Mesodermal cell (in vitro differentiated cells): ENCODE data around the gene PCGF5. TPM values are rescaled to one million over a fixed set of nuclear protein-coding genes. Genes with fewer than 3 reads are reported as not detected.
A peak's percentile ranks its signal among the peaks of the same experiment; 100 is the strongest.
"Not testable (repeated sequence)": the region's sequence is repeated elsewhere in the genome, so short reads cannot be mapped to it uniquely, and the experiment has no call there.

ENCODE experiments used
- H3K27ac ChIP-seq: 2 replicates; pipeline ENCODE4 v1.7.0; 2013; ENCODE audit warnings: mild to moderate bottlenecking, low read depth, low read length, moderate library complexity; ENCODE audit not compliant: severe bottlenecking
- H3K36me3 ChIP-seq: 2 replicates; pipeline ENCODE4 v1.7.1; 2013; ENCODE audit warnings: mild to moderate bottlenecking, low read length, moderate library complexity; ENCODE audit not compliant: control insufficient read depth, insufficient read depth
- H3K4me1 ChIP-seq: one replicate; pipeline ENCODE4 v1.7.1; 2013; ENCODE audit warnings: mild to moderate bottlenecking, low read length; ENCODE audit not compliant: insufficient read depth, control insufficient read depth, poor library complexity, severe bottlenecking
- H3K4me3 ChIP-seq: 2 replicates; pipeline ENCODE4 v1.7.0; 2013; ENCODE audit warnings: low read length, control low read depth, mild to moderate bottlenecking; ENCODE audit not compliant: insufficient read depth, poor library complexity, severe bottlenecking; ENCODE audit errors: extremely low read depth
- H3K9me3 ChIP-seq: 2 replicates; pipeline ENCODE4 v1.7.1; 2013; ENCODE audit warnings: mild to moderate bottlenecking, low read length, moderate library complexity; ENCODE audit not compliant: control insufficient read depth
- WGBS, 2 experiments: methylation state at CpG; one replicate each; pipeline ENCODE4 v1.1.5; 2013; ENCODE audit warnings: missing lambda C conversion rate in 2 of 2; ENCODE audit not compliant: insufficient coverage in 2 of 2; 5-methylcytosine and 5-hydroxymethylcytosine counted together
- polyA plus RNA-seq, 2 experiments: library from polyadenylated mRNA; stranded (reverse); fragments of 50-300 nt; gene quantifications; one replicate each; pipeline ENCODE4 v1.2.3, GENCODE V29; 2013

PCGF5 gene
- 12.5 TPM for polyA plus RNA-seq (2013, experiment 1 of 2)
- polyA plus RNA-seq (2013, experiment 2 of 2): 12.7 TPM

GRCh38 chr10:91220194-91220953 is at the start of gene PCGF5:
Gene PCGF5 (plus strand): TSS chr10:91220663. CDS start chr10:91222872, 2,209 bp downstream.
- no peaks in the 10 kb centered on the region for H3K4me1 ChIP-seq
- H3K9me3 ChIP-seq: no peaks in the 10 kb centered on the region
- WGBS, 2 experiments: 2% methylated on average over 54 to 63 of the region's 66 CpGs
- peaks cover 6% of the 10 kb centered on the region for H3K36me3 ChIP-seq
- peak within 1 kb of the TSS; percentile 70 for H3K4me3 ChIP-seq
- H3K27ac ChIP-seq: no peak within 1 kb of the TSS

GRCh38 chr10:91171485-91171884 is 49.0 kb upstream of the PCGF5 start:
- H3K9me3 ChIP-seq: no peaks in the 10 kb centered on the region
- WGBS, 2 experiments: 81 to 86% methylated on average over 2 of the region's 3 CpGs
- no peaks in the 10 kb centered on the region for H3K36me3 ChIP-seq
- H3K27ac ChIP-seq: no peak overlapping the region
- H3K4me1 ChIP-seq: no peaks in the 10 kb centered on the region
- no peak overlapping the region for H3K4me3 ChIP-seq

GRCh38 chr10:91172348-91172747 is 48.1 kb upstream of the PCGF5 start:
- Histone ChIP-seq H3K4me3 (no peak overlapping the region), H3K27ac (no peak overlapping the region), H3K9me3 (no peaks in the 10 kb centered on the region), H3K4me1 (no peaks in the 10 kb centered on the region), H3K36me3 (no peaks in the 10 kb centered on the region)
- no CpG with 5 or more reads among the region's 2 CpGs for WGBS, 2 experiments

DNA sequence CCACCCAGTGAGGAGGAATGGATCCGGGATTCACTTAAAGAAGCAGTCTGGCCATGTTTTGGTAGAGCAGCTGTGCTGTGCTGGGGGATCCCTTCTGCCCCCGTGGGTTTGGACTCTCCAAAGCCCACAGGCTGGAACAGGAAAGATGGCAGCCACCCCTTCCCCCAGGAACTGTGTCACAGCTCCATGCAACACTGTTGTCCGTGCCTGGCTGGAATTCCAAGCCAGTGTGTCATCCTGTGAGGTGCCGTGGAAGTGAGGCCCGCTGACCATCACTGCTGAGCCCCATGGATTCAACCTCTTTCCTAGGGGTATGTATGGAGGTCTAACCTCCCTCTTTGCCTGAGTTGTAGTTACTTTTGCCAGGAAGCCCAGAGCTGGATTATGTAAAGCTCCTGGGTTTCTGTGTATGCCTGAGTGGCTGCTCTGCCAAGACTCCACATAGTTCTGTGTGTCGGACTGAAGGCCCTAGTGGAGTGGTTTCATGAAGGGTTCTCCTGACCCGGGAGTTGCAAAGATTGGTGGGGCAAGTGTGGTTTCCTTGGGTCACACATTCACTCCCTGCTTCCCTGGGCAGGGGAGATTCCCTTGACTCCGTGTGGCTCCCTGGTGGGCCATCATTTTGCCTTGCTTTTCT is 35.1 kb upstream of the PCGF5 start:
- no peaks in the 10 kb centered on the region for H3K9me3 ChIP-seq
- 78 to 93% methylated on average over 5 to 6 of the region's 8 CpGs for WGBS, 2 experiments
- H3K27ac ChIP-seq: peak overlapping the region; percentile 59
- no peaks in the 10 kb centered on the region for H3K36me3 ChIP-seq
- H3K4me1 ChIP-seq: peaks cover 14% of the 10 kb centered on the region
- H3K4me3 ChIP-seq: no peak overlapping the region

GRCh38 chr10:91187156-91187555 is 33.3 kb upstream of the PCGF5 start:
- Histone ChIP-seq H3K4me1 (peaks cover 16% of the 10 kb centered on the region), H3K27ac (no peak overlapping the region), H3K9me3 (no peaks in the 10 kb centered on the region), H3K4me3 (no peak overlapping the region), H3K36me3 (no peaks in the 10 kb centered on the region)
- no CpG with 5 or more reads among the region's 4 CpGs for WGBS, 2 experiments

DNA sequence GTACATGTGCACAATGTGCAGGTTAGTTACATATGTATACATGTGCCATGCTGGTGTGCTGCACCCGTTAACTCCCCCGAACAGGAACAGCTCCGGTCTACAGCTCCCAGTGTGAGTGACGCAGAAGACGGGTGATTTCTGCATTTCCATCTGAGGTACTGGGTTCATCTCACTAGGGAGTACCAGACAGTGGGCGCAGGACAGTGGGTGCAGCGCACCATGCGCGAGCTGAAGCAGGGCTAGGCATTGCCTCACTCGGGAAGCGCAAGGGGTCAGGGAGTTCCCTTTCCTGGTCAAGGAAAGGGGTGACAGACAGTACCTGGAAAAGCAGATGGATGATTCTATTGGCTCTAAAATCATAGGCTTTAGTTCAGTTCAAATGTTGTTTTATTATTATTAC is 32.5 kb upstream of the PCGF5 start:
- not testable (repeated sequence) for H3K27ac ChIP-seq, H3K4me3 ChIP-seq, H3K36me3 ChIP-seq, H3K9me3 ChIP-seq
- WGBS, 2 experiments: 88 to 100% methylated on average over 2 to 11 of the region's 11 CpGs
- H3K4me1 ChIP-seq: peaks cover 16% of the 10 kb centered on the region

DNA sequence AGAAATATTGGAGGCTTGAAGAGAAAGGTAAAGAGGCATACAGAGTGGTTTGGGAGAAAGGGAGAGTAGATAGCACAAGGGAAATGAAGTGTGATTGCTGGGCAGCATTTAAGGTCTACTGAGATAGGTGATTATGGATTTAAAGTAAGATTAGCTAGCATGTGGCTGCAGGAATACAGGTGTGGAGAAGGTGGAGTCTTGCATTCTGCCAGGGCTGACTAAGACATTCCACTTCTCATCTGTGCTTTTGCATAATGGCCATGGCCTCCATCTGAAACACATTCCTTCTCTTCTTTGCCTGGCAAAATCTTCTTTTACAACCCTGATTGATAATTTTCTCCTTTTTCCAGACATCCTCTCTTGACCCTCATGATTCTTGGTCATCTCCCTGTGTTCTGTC is 31.6 kb upstream of the PCGF5 start:
- no peaks in the 10 kb centered on the region for H3K36me3 ChIP-seq
- H3K9me3 ChIP-seq: no peaks in the 10 kb centered on the region
- H3K4me3 ChIP-seq: no peak overlapping the region
- H3K27ac ChIP-seq: no peak overlapping the region
- H3K4me1 ChIP-seq: peaks cover 16% of the 10 kb centered on the region

- H3K27ac ChIP-seq: no peak overlapping the region
- WGBS, 2 experiments: no CpG with 5 or more reads among the region's 1 CpG
These were observed 30.0 kb upstream of the PCGF5 start for GRCh38 chr10:91190388-91190870.

GRCh38 chr10:91190876-91191583 is 29.4 kb upstream of the PCGF5 start:
- WGBS, 2 experiments: 73 to 90% methylated on average over 2 of the region's 2 CpGs
- no peaks in the 10 kb centered on the region for H3K36me3 ChIP-seq
- no peak overlapping the region for H3K4me3 ChIP-seq
- no peak overlapping the region for H3K27ac ChIP-seq
- peaks cover 10% of the 10 kb centered on the region for H3K4me1 ChIP-seq
- peaks cover 3% of the 10 kb centered on the region for H3K9me3 ChIP-seq

More at GRCh38 chr10:91190388-91190870, 30.0 kb upstream of the PCGF5 start:
- Histone ChIP-seq H3K4me1 (peaks cover 14% of the 10 kb centered on the region), H3K9me3 (peaks cover 3% of the 10 kb centered on the region), H3K36me3 (no peaks in the 10 kb centered on the region), H3K4me3 (no peak overlapping the region)

- peaks cover 13% of the 10 kb centered on the region for H3K4me1 ChIP-seq
- H3K4me3 ChIP-seq: no peak overlapping the region
- H3K27ac ChIP-seq: no peak overlapping the region
- no peaks in the 10 kb centered on the region for H3K36me3 ChIP-seq
- H3K9me3 ChIP-seq: peaks cover 3% of the 10 kb centered on the region
These were observed 28.9 kb upstream of the PCGF5 start for GRCh38 chr10:91191584-91191919.
